DOHH2 (cell line): Measurements from ENCODE around the gene KCNJ12.
"Not testable (repeated sequence)": the region's sequence is repeated elsewhere in the genome, so short reads cannot be mapped to it uniquely, and the experiment has no call there.

Experiments used
- EZH2phosphoT487 ChIP-seq: fragments of 200-600 bp; sonication (generic); IDR thresholded peaks from 2 replicates; pipeline ENCODE4 v1.6.1; 2017; ENCODE audit warnings: borderline replicate concordance, mild to moderate bottlenecking, antibody characterized with exemption, low read length, moderate library complexity, mixed read lengths
- TF ChIP-seq, protein P1 (sequence below): fragments of 200-600 bp; sonication (generic); IDR thresholded peaks from one replicate; pipeline ENCODE4 v1.5.1; 2014; ENCODE audit warnings: antibody characterized with exemption, mild to moderate bottlenecking, low read depth, low read length; ENCODE audit not compliant: poor library complexity, severe bottlenecking

DNA sequence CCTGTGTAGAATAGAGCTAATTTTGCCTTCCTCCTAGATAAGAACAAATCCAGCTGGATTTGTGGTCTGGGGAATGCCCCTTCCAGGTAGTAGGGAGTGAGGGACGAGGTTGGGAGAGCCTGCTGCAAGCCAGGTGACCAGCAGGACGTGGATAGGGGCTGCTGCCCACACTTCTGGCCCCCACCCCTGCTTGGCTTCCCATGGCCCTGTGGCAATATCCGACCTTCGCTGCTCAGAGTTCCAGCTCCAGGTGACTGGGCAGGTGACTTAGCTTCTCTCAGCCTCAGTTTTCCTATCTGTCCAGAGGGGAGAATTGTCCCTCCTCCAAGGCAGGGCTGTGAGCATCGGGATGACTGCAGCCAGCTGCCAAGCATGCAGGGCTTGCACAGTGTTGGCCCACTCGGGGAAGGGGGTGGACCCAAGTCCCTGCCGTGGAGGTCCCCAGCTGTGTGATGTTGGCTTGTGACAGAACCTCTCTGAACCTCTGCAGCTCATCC is 29.8 kb downstream of the KCNJ12 start:
- TF ChIP-seq, protein P1, sequence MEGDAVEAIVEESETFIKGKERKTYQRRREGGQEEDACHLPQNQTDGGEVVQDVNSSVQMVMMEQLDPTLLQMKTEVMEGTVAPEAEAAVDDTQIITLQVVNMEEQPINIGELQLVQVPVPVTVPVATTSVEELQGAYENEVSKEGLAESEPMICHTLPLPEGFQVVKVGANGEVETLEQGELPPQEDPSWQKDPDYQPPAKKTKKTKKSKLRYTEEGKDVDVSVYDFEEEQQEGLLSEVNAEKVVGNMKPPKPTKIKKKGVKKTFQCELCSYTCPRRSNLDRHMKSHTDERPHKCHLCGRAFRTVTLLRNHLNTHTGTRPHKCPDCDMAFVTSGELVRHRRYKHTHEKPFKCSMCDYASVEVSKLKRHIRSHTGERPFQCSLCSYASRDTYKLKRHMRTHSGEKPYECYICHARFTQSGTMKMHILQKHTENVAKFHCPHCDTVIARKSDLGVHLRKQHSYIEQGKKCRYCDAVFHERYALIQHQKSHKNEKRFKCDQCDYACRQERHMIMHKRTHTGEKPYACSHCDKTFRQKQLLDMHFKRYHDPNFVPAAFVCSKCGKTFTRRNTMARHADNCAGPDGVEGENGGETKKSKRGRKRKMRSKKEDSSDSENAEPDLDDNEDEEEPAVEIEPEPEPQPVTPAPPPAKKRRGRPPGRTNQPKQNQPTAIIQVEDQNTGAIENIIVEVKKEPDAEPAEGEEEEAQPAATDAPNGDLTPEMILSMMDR = not testable (repeated sequence)
- TF ChIP-seq EZH2phosphoT487 = not testable (repeated sequence)
